Dermis blood vessel endothelial cell (primary cell): ENCODE results near the gene CHRNA4. TPM values are rescaled to one million over a fixed set of nuclear protein-coding genes. Genes with fewer than 3 reads are reported as not detected.

Source experiments
- DNase-seq: peaks from one replicate; pipeline ENCODE4 v3.0.0; 2010
- total RNA-seq: library from RNA; depleted of rRNA; stranded (reverse); fragments of >200 nt; gene quantifications from 2 replicates; pipeline ENCODE4 v1.2.3, GENCODE V29; 2014

CHRNA4 gene
- total RNA-seq, 1 donor from 2014 or later: not detected

- no peak for DNase-seq
These were observed 15.4 kb upstream of the CHRNA4 start for GRCh38 chr20:63376283-63377250.

GRCh38 chr20:63375438-63375837, 14.3 kb upstream of the CHRNA4 start:
- DNase-seq: no peak

GRCh38 chr20:63374504-63374903, 13.4 kb upstream of the CHRNA4 start:
- DNase-seq: no peak

GRCh38 chr20:63373996-63374395, 12.8 kb upstream of the CHRNA4 start:
- no peak for DNase-seq

GRCh38 chr20:63372971-63373885, 12.1 kb upstream of the CHRNA4 start:
- no peak for DNase-seq

GRCh38 chr20:63371291-63371865, 10.2 kb upstream of the CHRNA4 start:
- no peak for DNase-seq

- DNase-seq: no peak
These were observed 9.6 kb upstream of the CHRNA4 start for GRCh38 chr20:63370618-63371187.

- no peak for DNase-seq
These were observed 8.8 kb upstream of the CHRNA4 start for GRCh38 chr20:63369724-63370617.

- DNase-seq: no peak
These were observed 7.9 kb upstream of the CHRNA4 start for GRCh38 chr20:63369024-63369530.

GRCh38 chr20:63368151-63368550, 7.0 kb upstream of the CHRNA4 start:
- no peak for DNase-seq

GRCh38 chr20:63367446-63368055, 6.4 kb upstream of the CHRNA4 start:
- DNase-seq: no peak

- DNase-seq: no peak
These were observed 5.5 kb upstream of the CHRNA4 start for GRCh38 chr20:63366390-63367365.

GRCh38 chr20:63365601-63366389, 4.6 kb upstream of the CHRNA4 start:
- no peak for DNase-seq

GRCh38 chr20:63364801-63365585, 3.8 kb upstream of the CHRNA4 start:
- DNase-seq: no peak

- no peak for DNase-seq
These were observed 2.9 kb upstream of the CHRNA4 start for GRCh38 chr20:63363981-63364561.

- DNase-seq: no peak
These were observed 2.1 kb upstream of the CHRNA4 start for GRCh38 chr20:63363013-63363957.
